Esophagus muscularis mucosa (tissue), 4 donors: ENCODE data around the gene PIH1D2.

ENCODE experiments used
- EP300 ChIP-seq: sonication (generic); formaldehyde crosslinking; IDR thresholded peaks from one replicate; pipeline ENCODE4 v1.6.1; 2017; ENCODE audit warnings: antibody characterized with exemption
- POLR2A ChIP-seq: fragments of 450-650 bp; IDR thresholded peaks from one replicate; pipeline ENCODE4 v1.6.1; 2017; ENCODE audit warnings: antibody characterized with exemption, moderate library complexity, mild to moderate bottlenecking, low read depth
- POLR2AphosphoS5 ChIP-seq, 2 donors: sonication (generic); formaldehyde crosslinking; IDR thresholded peaks; one replicate each; pipeline ENCODE4 v1.6.1; 2017; ENCODE audit warnings: antibody characterized with exemption in 2 of 2
- TF ChIP-seq, protein P1 (sequence below), 3 experiments: fragments of 200-600 bp in 2 of 3; fragments of 450-650 bp in 1 of 3; sonication (generic) in 2 of 3; IDR thresholded peaks; one replicate each; pipeline ENCODE4 v1.5.1; 2017 to 2019; ENCODE audit warnings: antibody characterized with exemption in 3 of 3, mild to moderate bottlenecking in 2 of 3, moderate library complexity in 1 of 3

DNA sequence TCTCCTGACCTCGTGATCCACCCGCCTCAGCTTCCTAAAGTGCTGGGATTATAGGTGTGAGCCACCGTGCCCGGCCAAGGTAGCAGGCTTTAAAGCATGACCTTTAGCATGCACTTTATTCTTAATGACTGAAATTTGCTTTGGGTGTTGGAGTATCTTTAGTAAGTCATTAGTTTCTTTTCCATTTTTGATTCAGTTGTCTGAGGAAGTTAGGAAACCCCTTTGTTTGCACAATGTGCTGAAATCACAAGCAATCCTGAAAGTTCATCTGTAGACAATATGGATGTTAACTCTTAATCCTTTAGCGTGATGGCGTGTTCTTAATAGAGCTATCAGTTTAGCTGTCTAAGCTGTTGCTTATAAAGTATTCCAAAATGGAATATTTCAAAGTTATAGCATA, 29.6 kb upstream of the PIH1D2 start:
- TF ChIP-seq EP300 (no peak), POLR2A (no peak), POLR2AphosphoS5 (IDR thresholded peaks at IDR 0.05) (no peak)
- TF ChIP-seq, protein P1, sequence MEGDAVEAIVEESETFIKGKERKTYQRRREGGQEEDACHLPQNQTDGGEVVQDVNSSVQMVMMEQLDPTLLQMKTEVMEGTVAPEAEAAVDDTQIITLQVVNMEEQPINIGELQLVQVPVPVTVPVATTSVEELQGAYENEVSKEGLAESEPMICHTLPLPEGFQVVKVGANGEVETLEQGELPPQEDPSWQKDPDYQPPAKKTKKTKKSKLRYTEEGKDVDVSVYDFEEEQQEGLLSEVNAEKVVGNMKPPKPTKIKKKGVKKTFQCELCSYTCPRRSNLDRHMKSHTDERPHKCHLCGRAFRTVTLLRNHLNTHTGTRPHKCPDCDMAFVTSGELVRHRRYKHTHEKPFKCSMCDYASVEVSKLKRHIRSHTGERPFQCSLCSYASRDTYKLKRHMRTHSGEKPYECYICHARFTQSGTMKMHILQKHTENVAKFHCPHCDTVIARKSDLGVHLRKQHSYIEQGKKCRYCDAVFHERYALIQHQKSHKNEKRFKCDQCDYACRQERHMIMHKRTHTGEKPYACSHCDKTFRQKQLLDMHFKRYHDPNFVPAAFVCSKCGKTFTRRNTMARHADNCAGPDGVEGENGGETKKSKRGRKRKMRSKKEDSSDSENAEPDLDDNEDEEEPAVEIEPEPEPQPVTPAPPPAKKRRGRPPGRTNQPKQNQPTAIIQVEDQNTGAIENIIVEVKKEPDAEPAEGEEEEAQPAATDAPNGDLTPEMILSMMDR (IDR thresholded peaks at IDR 0.05) = no peak
